ENCODE data around the gene USP24.

DNA sequence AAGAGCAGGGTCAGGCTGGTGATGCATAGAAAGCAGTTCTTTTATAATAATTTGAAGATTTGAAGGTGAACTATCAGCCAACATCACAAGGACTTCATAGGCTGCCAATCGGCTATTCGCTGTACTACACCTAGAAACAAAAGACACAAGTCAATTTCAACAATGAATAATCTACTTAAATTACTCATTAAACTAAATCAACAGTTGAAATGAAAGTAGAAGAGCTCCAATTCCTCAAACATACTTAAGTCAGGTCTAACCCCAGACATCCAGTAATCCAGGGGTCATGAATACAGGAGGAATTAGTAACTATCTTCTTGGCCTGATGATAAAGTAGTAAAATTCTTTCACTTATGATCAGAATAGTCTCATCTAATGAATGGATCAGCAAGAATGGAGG is 111.3 kb downstream of the USP24 start:
- TF ChIP-seq CTCF (conservative IDR thresholded peaks at IDR 0.05; ENCODE audit: low read depth, low read length) = no peak
- no peak for TF ChIP-seq EZH2 (IDR thresholded peaks at IDR 0.05; ENCODE audit: low read length, unreplicated experiment)

Measured in PC-3 (cell line).